ENCODE measurements around the gene DGKD. TPM values are rescaled to one million over a fixed set of nuclear protein-coding genes. Genes with fewer than 3 reads are reported as not detected.

Gene DGKD
- total and polyA plus RNA-seq, 2 donors from 2014 or later, result 2.6 to 32.3 TPM

DNA sequence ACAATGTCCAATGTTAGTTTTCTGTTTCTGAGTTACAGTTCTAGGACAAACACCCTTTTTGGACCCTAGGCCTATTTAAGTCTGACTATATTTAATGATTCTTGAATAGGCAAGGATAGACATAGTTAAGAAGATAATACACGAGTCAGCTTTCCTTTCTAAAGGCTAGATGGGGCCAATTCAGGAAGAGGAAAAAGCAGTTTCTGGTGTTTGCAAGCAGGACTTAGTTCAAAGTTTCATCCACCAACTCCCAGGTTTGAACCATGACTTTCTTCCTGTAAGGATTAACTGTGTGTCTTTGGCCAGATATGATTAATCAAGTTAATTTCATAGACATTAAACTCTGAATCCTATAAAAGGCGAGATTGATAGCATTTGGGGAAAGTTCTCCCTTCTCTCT, 145.6 kb downstream of the DGKD start:
- DNase-seq (no peak), FAIRE-seq (no peak)
- Histone ChIP-seq H3K4me3 (ENCODE audit: low read length in 3 of 3) (no peak overlapping the region), H3K4me1 (ENCODE audit: control insufficient read depth in 2 of 3, insufficient read depth in 2 of 3, low read depth in 1 of 3, low read length in 3 of 3) (no peaks in the 10 kb centered on the region), H3K36me3 (ENCODE audit: control insufficient read depth in 2 of 3, insufficient read depth in 3 of 3, low read length in 3 of 3) (peaks cover 4 to 39% (median 16%) of the 10 kb centered on the region in 3 donors), H3K27me3 (ENCODE audit: control insufficient read depth, insufficient read depth, low read length) (no peaks in the 10 kb centered on the region), H3K9me3 (ENCODE audit: control insufficient read depth in 2 of 3, insufficient read depth in 1 of 3, low read length in 3 of 3) (peaks cover 0 to 13% (median 0%) of the 10 kb centered on the region in 3 donors), H3K27ac (ENCODE audit: low read depth in 2 of 2, low read length in 2 of 2) (no peak overlapping the region), H3K9ac (ENCODE audit: low read length in 3 of 3) (no peak overlapping the region)
- TF ChIP-seq, protein P1, sequence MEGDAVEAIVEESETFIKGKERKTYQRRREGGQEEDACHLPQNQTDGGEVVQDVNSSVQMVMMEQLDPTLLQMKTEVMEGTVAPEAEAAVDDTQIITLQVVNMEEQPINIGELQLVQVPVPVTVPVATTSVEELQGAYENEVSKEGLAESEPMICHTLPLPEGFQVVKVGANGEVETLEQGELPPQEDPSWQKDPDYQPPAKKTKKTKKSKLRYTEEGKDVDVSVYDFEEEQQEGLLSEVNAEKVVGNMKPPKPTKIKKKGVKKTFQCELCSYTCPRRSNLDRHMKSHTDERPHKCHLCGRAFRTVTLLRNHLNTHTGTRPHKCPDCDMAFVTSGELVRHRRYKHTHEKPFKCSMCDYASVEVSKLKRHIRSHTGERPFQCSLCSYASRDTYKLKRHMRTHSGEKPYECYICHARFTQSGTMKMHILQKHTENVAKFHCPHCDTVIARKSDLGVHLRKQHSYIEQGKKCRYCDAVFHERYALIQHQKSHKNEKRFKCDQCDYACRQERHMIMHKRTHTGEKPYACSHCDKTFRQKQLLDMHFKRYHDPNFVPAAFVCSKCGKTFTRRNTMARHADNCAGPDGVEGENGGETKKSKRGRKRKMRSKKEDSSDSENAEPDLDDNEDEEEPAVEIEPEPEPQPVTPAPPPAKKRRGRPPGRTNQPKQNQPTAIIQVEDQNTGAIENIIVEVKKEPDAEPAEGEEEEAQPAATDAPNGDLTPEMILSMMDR (IDR thresholded peaks at IDR 0.05; ENCODE audit: borderline replicate concordance, extremely low read depth, insufficient read depth), result no peak
- intact Hi-C loops (cut with DNase I), result no loop called here

DNA sequence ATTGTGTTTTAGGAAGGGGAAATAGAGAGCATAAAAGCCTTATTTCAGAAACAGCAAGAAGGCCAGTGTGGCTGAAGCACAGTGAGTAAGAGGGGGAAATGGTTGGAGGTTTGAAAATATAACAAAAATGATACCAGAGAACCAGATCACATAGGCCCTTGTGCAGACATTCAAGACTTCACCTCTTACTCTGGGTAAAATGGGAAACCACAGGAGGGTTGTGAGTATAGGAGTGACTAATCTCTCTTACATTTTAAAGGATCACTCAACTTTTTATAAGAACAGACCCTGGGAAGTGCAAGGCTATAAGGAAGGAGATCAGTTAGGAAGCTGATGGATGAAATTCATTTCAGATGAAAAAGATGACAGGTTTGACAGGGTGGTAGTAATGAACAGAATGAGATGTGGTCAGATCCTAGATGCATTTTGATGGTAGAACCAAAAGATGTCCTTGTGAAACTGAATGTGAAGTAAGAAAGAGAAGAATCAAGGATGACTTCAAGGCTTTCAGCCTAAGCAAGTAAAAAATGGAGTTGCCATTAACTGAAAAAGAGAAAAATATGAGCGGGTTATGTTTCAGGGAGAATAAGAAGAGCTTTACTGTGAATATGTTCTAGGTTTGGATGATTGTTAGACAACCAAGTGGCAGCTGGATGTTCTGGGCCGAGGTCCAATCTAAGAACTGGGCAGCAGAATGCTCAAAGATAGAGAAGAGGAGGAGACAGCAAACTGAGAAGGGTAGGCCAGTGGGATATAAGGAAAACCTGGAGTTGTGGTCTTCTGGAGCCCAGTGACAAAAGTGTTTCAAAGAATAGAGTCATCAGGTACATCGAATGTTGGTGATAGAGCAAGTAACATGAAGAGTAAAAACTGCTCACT, 147.1 kb downstream of the DGKD start:
- Histone ChIP-seq H3K9me3 (ENCODE audit: control insufficient read depth in 2 of 3, insufficient read depth in 1 of 3, low read length in 3 of 3) (peaks cover 0 to 13% (median 0%) of the 10 kb centered on the region in 3 donors), H3K9ac (ENCODE audit: low read length in 3 of 3) (no peak overlapping the region), H3K27me3 (ENCODE audit: control insufficient read depth, insufficient read depth, low read length) (no peaks in the 10 kb centered on the region), H3K4me1 (ENCODE audit: control insufficient read depth in 2 of 3, insufficient read depth in 2 of 3, low read depth in 1 of 3, low read length in 3 of 3) (no peaks in the 10 kb centered on the region), H3K36me3 (ENCODE audit: control insufficient read depth in 2 of 3, insufficient read depth in 3 of 3, low read length in 3 of 3) (peaks cover 4 to 33% (median 17%) of the 10 kb centered on the region in 3 donors), H3K27ac (ENCODE audit: low read depth in 2 of 2, low read length in 2 of 2) (no peak overlapping the region), H3K4me3 (ENCODE audit: low read length in 3 of 3) (no peak overlapping the region)
- no peak for DNase-seq
- TF ChIP-seq, protein P1 (IDR thresholded peaks at IDR 0.05; ENCODE audit: borderline replicate concordance, extremely low read depth, insufficient read depth), result no peak
- intact Hi-C loops (cut with DNase I), result no loop called here
- no peak for FAIRE-seq

DNA sequence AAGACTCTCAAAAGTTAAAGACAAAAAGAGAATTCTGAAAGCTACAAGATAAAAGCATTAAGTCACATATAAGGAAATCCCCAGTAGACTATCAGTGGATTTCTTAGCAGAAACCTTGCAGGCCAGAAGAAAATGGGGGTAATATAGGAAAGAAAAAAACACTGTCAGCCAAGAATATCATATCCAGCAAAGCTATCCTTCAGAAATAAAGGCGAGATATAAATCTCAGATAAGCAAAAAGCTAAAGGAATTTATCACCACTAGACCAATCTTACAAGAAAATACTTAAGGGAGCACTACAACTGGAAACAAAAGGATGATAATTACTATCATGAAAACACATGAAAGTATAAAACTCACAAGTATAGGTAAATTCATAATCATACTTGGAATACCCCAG, 149.2 kb downstream of the DGKD start:
- TF ChIP-seq, protein P1 (IDR thresholded peaks at IDR 0.05; ENCODE audit: borderline replicate concordance, extremely low read depth, insufficient read depth), result no peak
- peaks cover 0 to 13% (median 0%) of the 10 kb centered on the region in 3 donors for H3K9me3 ChIP-seq (ENCODE audit: control insufficient read depth in 2 of 3, insufficient read depth in 1 of 3, low read length in 3 of 3)
- no peaks in the 10 kb centered on the region for H3K27me3 ChIP-seq (ENCODE audit: control insufficient read depth, insufficient read depth, low read length)
- H3K36me3 ChIP-seq (ENCODE audit: control insufficient read depth in 2 of 3, insufficient read depth in 3 of 3, low read length in 3 of 3), result peaks cover 9 to 34% (median 10%) of the 10 kb centered on the region in 3 donors
- no peak overlapping the region for H3K4me3 ChIP-seq (ENCODE audit: low read length in 3 of 3)
- no peak overlapping the region for H3K27ac ChIP-seq (ENCODE audit: low read depth in 2 of 2, low read length in 2 of 2)
- DNase-seq, result no peak
- H3K4me1 ChIP-seq (ENCODE audit: control insufficient read depth in 2 of 3, insufficient read depth in 2 of 3, low read depth in 1 of 3, low read length in 3 of 3), result no peaks in the 10 kb centered on the region
- H3K9ac ChIP-seq (ENCODE audit: low read length in 3 of 3), result no peak overlapping the region
- intact Hi-C loops (cut with DNase I), result no loop called here
- FAIRE-seq, result no peak

Measured in kidney (tissue), 14 donors.